ENCODE measurements around the gene NRIP2.

NRIP2 gene

DNA sequence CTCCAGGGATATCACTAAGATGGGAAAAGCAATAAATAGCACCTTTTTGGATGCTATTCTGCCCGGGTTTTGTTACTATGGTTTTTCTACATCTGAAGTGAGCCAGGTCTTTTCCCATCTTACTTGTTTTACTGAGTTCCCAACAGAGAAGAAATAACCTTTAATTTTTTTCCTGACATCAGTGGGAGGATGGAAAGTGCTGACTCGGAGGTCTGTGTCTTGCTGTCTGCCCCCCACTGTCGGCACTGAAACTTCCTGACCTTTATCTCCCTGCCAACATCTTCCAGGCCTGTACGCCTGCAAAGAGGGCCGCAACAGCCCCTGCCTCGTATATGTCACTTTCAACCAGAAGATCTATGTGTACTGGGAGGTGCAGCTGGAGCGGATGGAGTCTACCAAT, 11.4 kb downstream of the NRIP2 start:
- FAIRE-seq (no peak), DNase-seq (ENCODE audit: insufficient read length) (no peak)
- no peak for TF ChIP-seq POLR2AphosphoS5 (IDR thresholded peaks at IDR 0.05; ENCODE audit: low read depth, low read length)
- TF ChIP-seq TAF1 (IDR thresholded peaks at IDR 0.05; ENCODE audit: borderline replicate concordance, low read depth, low read length): no peak
- TF ChIP-seq POLR2A (IDR thresholded peaks at IDR 0.05; ENCODE audit: low read depth, low read length): no peak

DNA sequence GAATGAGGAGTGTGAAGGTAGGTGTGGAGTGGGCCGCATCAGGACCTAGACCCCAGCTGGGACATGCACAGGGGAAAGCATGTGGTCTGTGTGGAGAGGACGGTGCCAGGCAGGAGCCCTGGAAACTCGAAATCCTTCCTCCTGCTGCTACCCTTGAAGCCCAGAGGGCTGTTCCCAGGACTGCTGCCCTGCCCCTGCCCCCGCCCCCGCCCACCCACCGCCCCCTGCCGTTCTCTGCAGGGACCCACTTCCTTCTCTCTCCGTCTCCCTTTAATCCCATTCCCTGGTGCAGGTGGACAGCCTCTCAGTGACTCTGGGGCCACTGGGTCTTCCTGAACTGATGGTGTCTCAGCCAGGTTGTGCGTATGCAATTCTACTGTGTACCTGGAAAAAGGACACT, 14.4 kb downstream of the NRIP2 start:
- no peak for FAIRE-seq
- TF ChIP-seq POLR2AphosphoS5 (IDR thresholded peaks at IDR 0.05; ENCODE audit: low read depth, low read length) (no peak), POLR2A (IDR thresholded peaks at IDR 0.05; ENCODE audit: low read depth, low read length) (no peak), TAF1 (IDR thresholded peaks at IDR 0.05; ENCODE audit: borderline replicate concordance, low read depth, low read length) (no peak)
- no peak for DNase-seq (ENCODE audit: insufficient read length)

DNA sequence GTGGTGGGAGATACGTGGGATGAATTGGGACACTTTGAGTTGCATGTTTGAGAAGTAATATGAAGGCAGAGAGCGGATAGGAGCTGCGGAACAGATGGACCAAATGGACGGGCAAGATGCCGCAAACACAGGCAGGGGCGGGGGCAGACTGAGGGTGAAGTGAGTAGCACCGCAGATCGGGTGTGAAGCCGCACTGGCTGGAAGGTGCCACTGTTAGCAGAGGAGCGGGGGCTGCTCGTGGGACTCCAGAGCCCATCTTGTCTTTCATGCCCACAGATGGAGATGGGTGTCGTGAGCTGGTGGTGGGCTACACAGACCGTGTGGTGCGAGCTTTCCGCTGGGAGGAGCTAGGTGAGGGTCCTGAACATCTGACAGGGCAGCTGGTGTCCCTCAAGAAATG, 15.0 kb downstream of the NRIP2 start:
- FAIRE-seq (no peak), DNase-seq (ENCODE audit: insufficient read length) (no peak)
- TF ChIP-seq TAF1 (IDR thresholded peaks at IDR 0.05; ENCODE audit: borderline replicate concordance, low read depth, low read length): no peak
- TF ChIP-seq POLR2AphosphoS5 (IDR thresholded peaks at IDR 0.05; ENCODE audit: low read depth, low read length): no peak
- TF ChIP-seq POLR2A (IDR thresholded peaks at IDR 0.05; ENCODE audit: low read depth, low read length): no peak

DNA sequence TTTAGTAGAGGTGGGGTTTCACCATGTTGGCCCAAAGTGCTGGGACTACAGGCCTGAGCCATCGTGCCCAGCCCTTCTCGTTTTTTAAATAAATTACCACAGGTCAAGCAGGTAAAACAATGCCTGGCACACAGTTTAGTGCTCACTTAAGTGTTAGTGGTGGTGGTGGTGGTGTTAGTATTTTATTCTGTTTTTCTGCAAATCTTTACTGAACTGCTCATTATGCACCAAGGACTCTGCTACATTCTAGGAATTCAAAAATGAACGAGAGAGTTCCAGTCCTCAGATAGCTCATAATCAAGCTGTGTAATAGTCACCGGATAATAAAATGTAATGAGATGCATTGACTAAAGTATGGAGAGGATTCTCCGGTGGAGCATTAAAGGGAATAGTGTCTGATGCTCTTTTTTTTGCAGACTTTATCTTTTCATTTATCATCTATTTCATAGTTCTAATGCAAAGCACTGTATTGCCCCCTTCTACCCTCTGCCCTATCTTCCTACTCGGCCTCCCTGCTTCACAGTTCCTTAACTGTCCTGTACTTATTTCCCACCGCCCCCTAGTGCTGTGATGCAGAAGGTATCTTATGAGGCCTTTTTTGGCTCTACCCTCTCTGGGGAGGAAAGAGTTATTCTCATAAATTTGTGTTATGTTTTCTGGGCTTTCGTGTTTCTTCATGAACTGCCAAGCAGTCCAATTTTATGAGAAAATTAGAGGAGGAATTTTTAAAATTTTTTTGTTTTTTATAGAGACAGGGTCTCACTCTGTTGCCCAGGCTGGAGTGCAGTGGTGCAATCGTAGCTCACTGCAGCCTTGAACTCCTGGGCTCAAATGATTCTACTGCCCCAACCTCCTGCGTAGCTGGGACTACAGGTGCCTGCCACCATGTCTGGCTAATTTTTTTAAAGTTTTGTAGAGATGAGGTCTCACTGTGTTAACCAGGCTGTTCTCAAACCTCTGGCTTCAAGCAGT, 21.3 kb downstream of the NRIP2 start:
- DNase-seq (ENCODE audit: insufficient read length) (no peak), FAIRE-seq (peak; percentile 33)
- TF ChIP-seq TAF1 (IDR thresholded peaks at IDR 0.05; ENCODE audit: borderline replicate concordance, low read depth, low read length) (no peak), POLR2AphosphoS5 (IDR thresholded peaks at IDR 0.05; ENCODE audit: low read depth, low read length) (no peak), POLR2A (IDR thresholded peaks at IDR 0.05; ENCODE audit: low read depth, low read length) (no peak)

DNA sequence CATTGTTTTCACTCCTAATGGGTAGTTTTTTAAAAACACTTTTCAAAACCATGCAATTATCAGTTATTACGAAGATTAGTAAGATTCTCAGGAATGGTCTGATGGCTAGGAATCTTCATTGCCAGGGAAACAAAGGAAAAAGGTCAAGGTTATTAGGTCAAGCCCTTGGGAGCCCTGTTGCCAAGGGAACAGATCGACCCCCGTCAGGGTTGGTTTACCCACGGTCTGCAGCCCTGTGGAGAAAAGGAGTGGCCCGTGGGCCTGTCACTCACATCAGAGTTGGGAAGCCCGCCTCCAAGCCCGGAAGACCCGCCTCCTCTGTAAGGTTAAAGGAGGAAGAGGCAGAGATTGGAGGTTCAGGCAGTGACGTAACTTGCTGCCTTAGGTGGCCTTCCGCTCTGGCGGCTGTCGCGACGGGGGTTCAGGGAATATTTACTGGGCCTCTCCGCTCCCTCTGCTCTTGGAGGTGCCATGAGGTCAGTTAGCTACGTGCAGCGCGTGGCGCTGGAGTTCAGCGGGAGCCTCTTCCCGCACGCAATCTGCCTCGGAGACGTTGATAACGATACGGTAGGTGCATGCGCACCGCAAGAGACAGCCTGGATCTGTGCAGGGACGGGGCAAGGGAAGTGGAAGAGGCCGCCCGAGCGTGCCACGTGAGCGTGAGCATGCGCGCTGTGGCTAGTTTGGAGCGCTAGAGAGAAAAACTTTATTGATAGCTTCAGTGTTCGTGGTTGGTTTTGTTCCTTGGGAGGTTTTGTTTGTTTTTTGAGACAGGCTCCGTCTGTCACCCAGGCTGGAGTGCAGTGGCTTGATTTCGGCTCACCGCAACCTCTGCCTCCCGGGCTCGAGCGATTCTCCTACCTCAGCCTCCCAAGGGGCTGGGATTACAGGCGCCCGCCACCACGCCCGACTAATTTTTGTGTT, 22.3 kb downstream of the NRIP2 start, which contains the start of gene ITFG2:
Gene ITFG2 (plus strand): TSS at position 379 of the 924 bp plus-strand sequence. CDS start 93 bp downstream, at position 472.
- peak; percentile 97 for FAIRE-seq
- peak; percentile 87 for DNase-seq (ENCODE audit: insufficient read length)
- TF ChIP-seq POLR2A (IDR thresholded peaks at IDR 0.05; ENCODE audit: low read depth, low read length) (peak; percentile 99), TAF1 (IDR thresholded peaks at IDR 0.05; ENCODE audit: borderline replicate concordance, low read depth, low read length) (peak; percentile 77), POLR2AphosphoS5 (IDR thresholded peaks at IDR 0.05; ENCODE audit: low read depth, low read length) (peak; percentile 99)

DNA sequence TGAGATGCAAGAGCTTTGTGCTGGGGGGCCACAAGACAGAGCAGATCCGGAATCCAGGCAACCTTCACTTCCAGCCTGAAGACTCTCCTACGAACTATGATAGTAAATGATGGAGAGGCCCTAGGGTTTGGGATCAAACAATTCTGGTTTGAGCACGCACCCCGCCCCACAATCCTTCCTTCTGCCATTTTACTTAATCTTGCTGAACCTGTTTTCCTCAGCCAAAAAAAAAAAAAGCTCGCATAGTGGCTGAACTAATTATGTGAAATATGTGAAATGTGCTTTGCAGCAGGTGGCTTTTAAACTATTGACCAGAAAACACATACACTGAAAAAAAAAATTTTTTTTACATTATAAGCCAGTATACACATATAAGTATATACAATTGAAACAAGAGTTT, 23.0 kb downstream of the NRIP2 start:
- no peak for FAIRE-seq
- DNase-seq (ENCODE audit: insufficient read length): no peak
- TF ChIP-seq TAF1 (IDR thresholded peaks at IDR 0.05; ENCODE audit: borderline replicate concordance, low read depth, low read length): no peak
- TF ChIP-seq POLR2A (IDR thresholded peaks at IDR 0.05; ENCODE audit: low read depth, low read length): no peak
- TF ChIP-seq POLR2AphosphoS5 (IDR thresholded peaks at IDR 0.05; ENCODE audit: low read depth, low read length): no peak

DNA sequence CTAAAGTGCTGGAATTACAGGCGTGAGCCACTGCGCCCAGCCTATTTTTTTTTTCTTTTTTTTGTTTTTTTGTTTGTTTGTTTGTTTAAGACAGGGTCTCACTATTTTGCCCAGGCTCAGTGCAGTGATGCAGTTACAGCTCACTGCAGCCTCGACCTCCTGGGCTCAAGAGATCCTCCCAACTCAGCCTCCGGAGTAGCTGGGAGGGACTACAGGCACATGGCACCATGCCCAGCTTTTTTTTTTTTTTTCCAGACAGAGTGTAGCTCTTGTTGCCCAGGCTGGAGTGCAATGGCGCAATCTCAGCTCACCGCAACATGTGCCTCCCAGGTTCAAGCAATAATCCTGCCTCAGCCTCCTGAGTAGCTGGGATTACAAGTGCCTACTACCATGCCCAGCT, 28.1 kb downstream of the NRIP2 start:
- DNase-seq (ENCODE audit: insufficient read length) (no peak), FAIRE-seq (no peak)
- TF ChIP-seq TAF1 (IDR thresholded peaks at IDR 0.05; ENCODE audit: borderline replicate concordance, low read depth, low read length): no peak
- no peak for TF ChIP-seq POLR2AphosphoS5 (IDR thresholded peaks at IDR 0.05; ENCODE audit: low read depth, low read length)
- no peak for TF ChIP-seq POLR2A (IDR thresholded peaks at IDR 0.05; ENCODE audit: low read depth, low read length)

DNA sequence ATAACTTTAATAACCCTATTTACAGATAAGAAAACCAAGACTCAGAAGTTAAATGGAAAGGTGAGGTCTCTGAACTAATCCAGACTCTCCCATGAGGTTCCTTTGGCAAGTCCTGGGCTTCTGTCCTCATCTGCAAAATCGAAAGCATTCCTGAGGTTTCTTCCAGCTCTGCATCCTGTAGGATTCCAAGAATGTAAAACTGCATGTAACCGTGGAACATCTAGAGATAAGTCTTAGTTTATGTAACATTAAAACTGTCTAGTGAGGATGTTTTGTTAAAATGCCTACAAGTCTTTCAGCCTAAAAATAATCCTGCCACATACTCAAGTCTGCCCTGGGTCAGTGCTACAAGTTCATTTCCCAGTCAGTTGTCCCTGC, 29.7 kb downstream of the NRIP2 start:
- DNase-seq (ENCODE audit: insufficient read length) (no peak), FAIRE-seq (no peak)
- TF ChIP-seq POLR2AphosphoS5 (IDR thresholded peaks at IDR 0.05; ENCODE audit: low read depth, low read length): no peak

DNA sequence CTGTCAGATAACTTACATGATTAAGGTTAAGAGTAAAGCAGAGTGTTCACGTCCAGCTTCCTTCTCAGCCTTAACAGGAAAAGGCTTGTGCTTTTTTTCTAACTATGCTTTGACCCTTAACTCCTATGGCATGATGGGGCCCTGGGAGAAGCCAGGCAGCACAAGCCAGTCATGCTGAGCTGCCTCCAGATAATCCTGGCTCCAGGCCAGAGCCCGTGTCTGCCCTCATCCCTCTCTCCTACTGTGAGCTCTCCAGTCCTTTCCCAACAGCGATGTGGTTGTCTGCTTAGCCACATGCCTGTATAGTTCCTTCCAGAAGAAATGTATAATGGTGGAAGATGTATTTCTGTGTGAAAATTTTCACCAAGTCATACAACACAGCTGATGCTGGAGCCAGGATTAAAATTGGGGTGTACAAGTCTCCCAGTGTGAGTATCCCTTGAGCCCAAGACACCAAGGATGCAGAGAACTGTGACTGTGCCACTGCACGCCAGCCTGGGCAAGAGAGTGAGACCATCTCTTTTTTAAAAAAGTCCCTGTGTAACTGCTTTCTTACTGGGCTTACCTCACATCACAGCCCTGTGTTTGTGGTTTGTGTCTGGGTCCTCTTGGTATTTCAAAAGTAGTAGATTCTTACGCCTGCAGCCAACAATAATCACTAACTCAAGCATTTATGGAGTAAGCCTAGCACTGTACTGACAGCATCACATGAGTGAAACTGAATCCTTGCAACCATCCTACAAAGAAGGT, 30.3 kb downstream of the NRIP2 start:
- TF ChIP-seq POLR2AphosphoS5 (IDR thresholded peaks at IDR 0.05; ENCODE audit: low read depth, low read length) (no peak), TAF1 (IDR thresholded peaks at IDR 0.05; ENCODE audit: borderline replicate concordance, low read depth, low read length) (no peak)
- peak; percentile 21 for FAIRE-seq
- DNase-seq (ENCODE audit: insufficient read length): no peak

DNA sequence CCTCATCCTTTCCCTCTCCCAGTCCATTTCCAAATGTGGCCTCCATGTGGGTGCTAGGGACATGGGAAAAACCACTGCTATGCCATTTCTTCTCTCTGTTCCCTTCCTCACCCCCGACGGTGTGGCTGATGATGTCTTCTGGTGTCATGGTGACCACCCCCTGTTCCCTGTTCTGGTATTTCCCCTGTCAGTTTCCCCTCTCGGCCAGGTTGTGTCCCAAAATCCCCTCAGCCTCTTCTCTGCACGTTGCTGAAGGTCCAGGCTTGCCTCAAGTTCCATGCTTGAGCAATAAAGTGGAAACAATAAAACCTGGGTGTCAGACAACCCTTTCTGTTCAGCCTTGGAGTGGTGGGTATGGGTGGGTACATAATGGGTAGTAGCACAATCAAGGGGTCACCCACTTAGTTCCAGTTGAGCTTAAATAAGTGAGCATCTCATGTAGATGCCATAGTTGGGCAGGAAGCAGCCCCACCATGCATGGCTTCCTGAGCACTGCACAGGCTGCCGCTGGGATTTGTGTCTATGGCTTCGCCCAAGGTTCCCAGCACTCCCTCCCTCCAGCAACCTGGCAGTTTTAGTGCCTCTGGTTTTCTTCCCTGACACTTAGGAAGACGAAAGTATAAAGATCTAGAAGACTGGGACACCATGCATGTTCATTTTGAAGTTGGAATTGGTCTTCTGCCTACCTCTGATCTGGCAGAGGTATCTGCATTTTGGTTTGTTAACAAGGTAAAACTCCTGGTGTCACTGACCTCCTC, 31.0 kb downstream of the NRIP2 start:
- FAIRE-seq (peak; percentile 77), DNase-seq (ENCODE audit: insufficient read length) (no peak)
- TF ChIP-seq POLR2AphosphoS5 (IDR thresholded peaks at IDR 0.05; ENCODE audit: low read depth, low read length) (no peak), POLR2A (IDR thresholded peaks at IDR 0.05; ENCODE audit: low read depth, low read length) (no peak), TAF1 (IDR thresholded peaks at IDR 0.05; ENCODE audit: borderline replicate concordance, low read depth, low read length) (no peak)

Data from GM12892 (cell line).